SK-N-SH treated with all-trans-retinoic acid at 6 μM for 48 hours (cell line): ENCODE data around the gene ACVR2A.

Experiments
- ATAC-seq: fragments of 200-7000 bp; cut with Tn5 transposase; 3 replicates; pipeline ENCODE4 v1.9.1; 2020; ENCODE audit warnings: mild to moderate bottlenecking, moderate library complexity
- ARNTL ChIP-seq: fragments of 450-650 bp; formaldehyde crosslinking; IDR thresholded peaks from 2 replicates; pipeline ENCODE4 v1.5.0; 2020; ENCODE audit warnings: low read depth, mild to moderate bottlenecking, moderate library complexity, borderline replicate concordance
- BACH2 ChIP-seq: fragments of 250-450 bp; sonication (Bioruptor Pico); IDR thresholded peaks from 2 replicates; pipeline ENCODE4 v1.9.0; 2021; ENCODE audit warnings: mild to moderate bottlenecking, borderline replicate concordance
- CREB5 ChIP-seq: fragments of 250-450 bp; sonication (Bioruptor Pico); IDR thresholded peaks from 2 replicates; pipeline ENCODE4 v1.5.1; 2020; ENCODE audit warnings: low read depth, mild to moderate bottlenecking, moderate library complexity
- CSDC2 ChIP-seq: fragments of 250-450 bp; sonication (Bioruptor Pico); IDR thresholded peaks from 2 replicates; pipeline ENCODE4 v1.5.0; 2020; ENCODE audit warnings: mild to moderate bottlenecking, moderate library complexity
- CSRNP3 ChIP-seq: fragments of 250-450 bp; sonication (Bioruptor Pico); IDR thresholded peaks from 2 replicates; pipeline ENCODE4 v1.5.1; 2021; ENCODE audit warnings: mild to moderate bottlenecking, moderate library complexity
- ESRRG ChIP-seq: fragments of 250-450 bp; sonication (Bioruptor Pico); IDR thresholded peaks from 2 replicates; pipeline ENCODE4 v1.6.1; 2021; ENCODE audit warnings: mild to moderate bottlenecking
- GLIS3 ChIP-seq: fragments of 250-450 bp; sonication (Bioruptor Pico); IDR thresholded peaks from 2 replicates; pipeline ENCODE4 v1.5.0; 2020; ENCODE audit warnings: mild to moderate bottlenecking, moderate library complexity
- OSR1 ChIP-seq: fragments of 250-450 bp; sonication (Bioruptor Pico); IDR thresholded peaks from 2 replicates; pipeline ENCODE4 v1.8.0; 2022; ENCODE audit warnings: moderate library complexity, mild to moderate bottlenecking, inconsistent platforms
- PATZ1 ChIP-seq: fragments of 250-450 bp; sonication (Bioruptor Pico); IDR thresholded peaks from 2 replicates; pipeline ENCODE4 v1.8.0; 2020; ENCODE audit warnings: mild to moderate bottlenecking, moderate library complexity, borderline replicate concordance
- PPARA ChIP-seq: fragments of 250-450 bp; sonication (Bioruptor Pico); IDR thresholded peaks from 2 replicates; pipeline ENCODE4 v1.5.0; 2020; ENCODE audit warnings: mild to moderate bottlenecking, borderline replicate concordance
- RARB ChIP-seq: fragments of 250-450 bp; sonication (Bioruptor Pico); IDR thresholded peaks from 2 replicates; pipeline ENCODE4 v1.8.0; 2021; ENCODE audit warnings: mild to moderate bottlenecking, moderate library complexity
- SNAI2 ChIP-seq: fragments of 250-450 bp; sonication (Bioruptor Pico); IDR thresholded peaks from 2 replicates; pipeline ENCODE4 v1.5.0; 2020; ENCODE audit warnings: mild to moderate bottlenecking, moderate library complexity
- TCF4 ChIP-seq: fragments of 250-450 bp; sonication (Bioruptor Pico); IDR thresholded peaks from 2 replicates; pipeline ENCODE4 v1.8.0; 2021; ENCODE audit warnings: mild to moderate bottlenecking, moderate library complexity, borderline replicate concordance
- TOX ChIP-seq: fragments of 250-450 bp; sonication (Bioruptor Pico); IDR thresholded peaks from 2 replicates; pipeline ENCODE4 v1.8.0; 2021; ENCODE audit warnings: mild to moderate bottlenecking, moderate library complexity, borderline replicate concordance
- TSHZ2 ChIP-seq: fragments of 250-450 bp; sonication (Bioruptor Pico); IDR thresholded peaks from 2 replicates; pipeline ENCODE4 v1.5.0; 2020; ENCODE audit warnings: mild to moderate bottlenecking, moderate library complexity
- ZC3H10 ChIP-seq: fragments of 250-450 bp; sonication (Bioruptor Pico); IDR thresholded peaks from 2 replicates; pipeline ENCODE4 v1.5.1; 2021; ENCODE audit warnings: mild to moderate bottlenecking, moderate library complexity
- ZFP3 ChIP-seq: fragments of 250-450 bp; sonication (Bioruptor Pico); IDR thresholded peaks from 2 replicates; pipeline ENCODE4 v1.5.0; 2020; ENCODE audit warnings: mild to moderate bottlenecking, moderate library complexity
- ZFP30 ChIP-seq: fragments of 450-650 bp; formaldehyde crosslinking; IDR thresholded peaks from 2 replicates; pipeline ENCODE4 v1.5.0; 2022; ENCODE audit warnings: mild to moderate bottlenecking, moderate library complexity
- ZNF565 ChIP-seq: fragments of 450-650 bp; formaldehyde crosslinking; conservative IDR thresholded peaks from 2 replicates; pipeline ENCODE4 v1.5.0; 2020; ENCODE audit warnings: low read depth, mild to moderate bottlenecking, moderate library complexity
- ZNF8 ChIP-seq: fragments of 450-650 bp; formaldehyde crosslinking; IDR thresholded peaks from 2 replicates; pipeline ENCODE4 v1.5.0; 2020; ENCODE audit warnings: mild to moderate bottlenecking, moderate library complexity

The ACVR2A gene

GRCh38 chr2:147886136-147886535 lies 41.3 kb downstream of the ACVR2A start:
- TF ChIP-seq ZNF8: peak; percentile 52; the same call in 1 of the 2 replicates
- TF ChIP-seq PPARA (CRISPR knock-in tag): no peak
- no peak for ATAC-seq

GRCh38 chr2:147888680-147889079 lies 43.9 kb downstream of the ACVR2A start:
- no peak for ATAC-seq
- TF ChIP-seq RARB: no peak
- no peak for TF ChIP-seq OSR1 (CRISPR knock-in tag)
- no peak for TF ChIP-seq ZFP3 (CRISPR knock-in tag)
- no peak for TF ChIP-seq ZC3H10 (CRISPR knock-in tag)
- TF ChIP-seq PATZ1 (CRISPR knock-in tag): no peak
- no peak for TF ChIP-seq ZFP30 (CRISPR knock-in tag)
- TF ChIP-seq SNAI2 (CRISPR knock-in tag): no peak
- TF ChIP-seq ARNTL (CRISPR knock-in tag): no peak
- TF ChIP-seq ZNF8: no peak
- TF ChIP-seq CSRNP3 (CRISPR knock-in tag): no peak
- no peak for TF ChIP-seq TOX (CRISPR knock-in tag)

GRCh38 chr2:147904051-147904450 lies 59.2 kb downstream of the ACVR2A start:
- ATAC-seq: no peak
- TF ChIP-seq ARNTL (CRISPR knock-in tag) (no peak), OSR1 (CRISPR knock-in tag) (no peak), TOX (CRISPR knock-in tag) (no peak), PPARA (CRISPR knock-in tag) (no peak), CREB5 (CRISPR knock-in tag) (no peak), ZNF565 (CRISPR knock-in tag) (no peak), ESRRG (CRISPR knock-in tag) (no peak)

- no peak for ATAC-seq
- TF ChIP-seq ZNF565 (CRISPR knock-in tag) (no peak), TCF4 (no peak), CREB5 (CRISPR knock-in tag) (no peak), BACH2 (CRISPR knock-in tag) (no peak), ZFP30 (CRISPR knock-in tag) (no peak), ZC3H10 (CRISPR knock-in tag) (no peak), TOX (CRISPR knock-in tag) (no peak), PATZ1 (CRISPR knock-in tag) (no peak), SNAI2 (CRISPR knock-in tag) (no peak), OSR1 (CRISPR knock-in tag) (no peak), CSRNP3 (CRISPR knock-in tag) (no peak), GLIS3 (CRISPR knock-in tag) (no peak), CSDC2 (CRISPR knock-in tag) (no peak), ESRRG (CRISPR knock-in tag) (no peak), PPARA (CRISPR knock-in tag) (no peak), TSHZ2 (CRISPR knock-in tag) (no peak)
These were observed 64.3 kb downstream of the ACVR2A start for GRCh38 chr2:147909178-147909577.
